HEK293 (cell line): ENCODE measurements around the gene LMCD1.

Experiments
- CTCF ChIA-PET: fragments of 350-600 bp; formaldehyde crosslinking; extraction: SDS; loops from one replicate; lab custom pipeline; 2021; ENCODE audit warnings: antibody characterized with exemption; lab: Yijun Ruan, JAX
- POLR2A ChIA-PET: fragments of 300-600 bp; formaldehyde crosslinking; extraction: SDS; loops from one replicate; lab custom pipeline; 2020; ENCODE audit warnings: antibody characterized with exemption, inconsistent platforms; lab: Yijun Ruan, JAX
- H3K27ac ChIP-seq: fragments of 200-500 bp; sonication (Bioruptor generic); 2 replicates; pipeline ENCODE4 v1.5.1; 2014; ENCODE audit warnings: low read depth, low read length, control low read depth, inconsistent platforms; ENCODE audit errors: extremely low read depth
- H3K36me3 ChIP-seq, 2 experiments: fragments of 200-500 bp in 1 of 2; sonication (Bioruptor generic) in 1 of 2; 1 replicate in 1 of 2; 2 replicates in 1 of 2; pipeline ENCODE4 v1.5.1; 2014 to 2017; ENCODE audit warnings: inconsistent platforms in 2 of 2, low read length in 2 of 2; ENCODE audit not compliant: control insufficient read depth in 2 of 2, insufficient read depth in 1 of 2
- H3K4me1 ChIP-seq: fragments of 200-500 bp; sonication (Bioruptor generic); 2 replicates; pipeline ENCODE4 v1.5.1; 2014; ENCODE audit warnings: mild to moderate bottlenecking, low read length, inconsistent platforms; ENCODE audit not compliant: control insufficient read depth, insufficient read depth
- H3K4me3 ChIP-seq: 2 replicates; pipeline ENCODE4 v1.5.1; 2011; ENCODE audit warnings: low read depth, mild to moderate bottlenecking, control low read depth, low read length, moderate library complexity
- H3K9me3 ChIP-seq: fragments of 200-500 bp; sonication (Bioruptor generic); 2 replicates; pipeline ENCODE4 v1.5.1; 2014; ENCODE audit warnings: low read depth, low read length, inconsistent platforms; ENCODE audit not compliant: control insufficient read depth, insufficient read depth
- ATF2 ChIP-seq: fragments of 450-650 bp; formaldehyde crosslinking; IDR thresholded peaks from 2 replicates; pipeline ENCODE4 v1.5.1; 2016; ENCODE audit warnings: missing biosample characterization, missing genetic modification characterization, low read depth
- GLI2 ChIP-seq: fragments of 450-650 bp; formaldehyde crosslinking; IDR thresholded peaks from 2 replicates; pipeline ENCODE4; 2017; ENCODE audit warnings: missing biosample characterization, missing genetic modification characterization, low read depth, borderline replicate concordance
- PRDM2 ChIP-seq: fragments of 450-650 bp; formaldehyde crosslinking; IDR thresholded peaks from 2 replicates; pipeline ENCODE4 v1.5.1; 2016; ENCODE audit warnings: missing biosample characterization, missing genetic modification characterization, borderline replicate concordance
- RBAK ChIP-seq: fragments of 450-650 bp; formaldehyde crosslinking; IDR thresholded peaks from 2 replicates; pipeline ENCODE4 v1.5.1; 2016; ENCODE audit warnings: missing biosample characterization, missing genetic modification characterization
- REST ChIP-seq: fragments of 450-650 bp; formaldehyde crosslinking; IDR thresholded peaks from 2 replicates; pipeline ENCODE4 v1.5.1; 2016; ENCODE audit warnings: missing biosample characterization, missing genetic modification characterization
- SP7 ChIP-seq: fragments of 450-650 bp; formaldehyde crosslinking; IDR thresholded peaks from 2 replicates; pipeline ENCODE4 v1.5.1; 2016; ENCODE audit warnings: missing biosample characterization, missing genetic modification characterization
- TRIM28 ChIP-seq: IDR thresholded peaks from 2 replicates; pipeline ENCODE4 v1.6.1; 2011; ENCODE audit warnings: low read length, control low read depth, borderline replicate concordance
- YY2 ChIP-seq: fragments of 450-650 bp; formaldehyde crosslinking; IDR thresholded peaks from 2 replicates; pipeline ENCODE4 v1.5.1; 2016; ENCODE audit warnings: missing biosample characterization, missing genetic modification characterization
- ZEB2 ChIP-seq: fragments of 450-650 bp; formaldehyde crosslinking; IDR thresholded peaks from 2 replicates; pipeline ENCODE4 v1.5.1; 2016; ENCODE audit warnings: missing biosample characterization, missing genetic modification characterization
- ZNF10 ChIP-seq: fragments of 450-650 bp; formaldehyde crosslinking; IDR thresholded peaks from 2 replicates; pipeline ENCODE4 v1.5.1; 2017; ENCODE audit warnings: missing biosample characterization, missing genetic modification characterization
- ZNF18 ChIP-seq: fragments of 450-650 bp; formaldehyde crosslinking; IDR thresholded peaks from 2 replicates; pipeline ENCODE4 v1.5.1; 2016; ENCODE audit warnings: missing biosample characterization, missing genetic modification characterization
- ZNF211 ChIP-seq: fragments of 450-650 bp; formaldehyde crosslinking; IDR thresholded peaks from 2 replicates; pipeline ENCODE4 v1.5.1; 2016; ENCODE audit warnings: low read depth, missing biosample characterization, missing genetic modification characterization
- ZNF23 ChIP-seq: fragments of 450-650 bp; formaldehyde crosslinking; IDR thresholded peaks from 2 replicates; pipeline ENCODE4 v1.5.1; 2016; ENCODE audit warnings: missing biosample characterization, missing genetic modification characterization, borderline replicate concordance
- ZNF239 ChIP-seq: fragments of 450-650 bp; formaldehyde crosslinking; IDR thresholded peaks from 2 replicates; pipeline ENCODE4 v1.5.1; 2016; ENCODE audit warnings: missing biosample characterization, missing genetic modification characterization
- ZNF24 ChIP-seq: fragments of 450-650 bp; formaldehyde crosslinking; IDR thresholded peaks from 2 replicates; pipeline ENCODE4 v1.5.1; 2016; ENCODE audit warnings: missing biosample characterization, missing genetic modification characterization
- ZNF416 ChIP-seq: fragments of 450-650 bp; formaldehyde crosslinking; IDR thresholded peaks from 2 replicates; pipeline ENCODE4 v1.5.1; 2016; ENCODE audit warnings: missing biosample characterization, missing genetic modification characterization
- ZNF449 ChIP-seq: fragments of 450-650 bp; formaldehyde crosslinking; IDR thresholded peaks from 2 replicates; pipeline ENCODE4 v1.5.1; 2017; ENCODE audit warnings: missing biosample characterization, mild to moderate bottlenecking, missing genetic modification characterization, moderate library complexity
- ZNF529 ChIP-seq: fragments of 450-650 bp; formaldehyde crosslinking; IDR thresholded peaks from 2 replicates; pipeline ENCODE4 v1.5.1; 2017; ENCODE audit warnings: missing genetic modification characterization, missing biosample characterization; ENCODE audit not compliant: insufficient replicate concordance
- ZNF600 ChIP-seq: fragments of 450-650 bp; formaldehyde crosslinking; IDR thresholded peaks from 2 replicates; pipeline ENCODE4 v1.5.1; 2016; ENCODE audit warnings: missing biosample characterization, missing genetic modification characterization
- ZNF621 ChIP-seq: fragments of 450-650 bp; formaldehyde crosslinking; IDR thresholded peaks from 2 replicates; pipeline ENCODE4 v1.5.1; 2017; ENCODE audit warnings: missing biosample characterization, missing genetic modification characterization
- ZNF707 ChIP-seq: fragments of 450-650 bp; formaldehyde crosslinking; IDR thresholded peaks from 2 replicates; pipeline ENCODE4 v1.5.1; 2016; ENCODE audit warnings: missing biosample characterization, missing genetic modification characterization
- ZSCAN16 ChIP-seq: fragments of 450-650 bp; formaldehyde crosslinking; IDR thresholded peaks from 2 replicates; pipeline ENCODE4 v1.5.1; 2016; ENCODE audit warnings: missing biosample characterization, missing genetic modification characterization

Gene LMCD1

GRCh38 chr3:8604988-8605387 lies 103.4 kb downstream of the LMCD1 start:
- Histone ChIP-seq H3K4me3 (no peak overlapping the region), H3K4me1 (no peaks in the 10 kb centered on the region), H3K9me3 (no peaks in the 10 kb centered on the region), H3K36me3 (no peaks in the 10 kb centered on the region), H3K27ac (no peak overlapping the region)
- POLR2A ChIA-PET, result no interaction called here
- no peak for TF ChIP-seq REST
- no peak for TF ChIP-seq ZNF416 (tag by site-specific recombination)
- TF ChIP-seq YY2, result no peak
- TF ChIP-seq ZNF23 (tag by site-specific recombination), result no peak
- TF ChIP-seq PRDM2 (tag by site-specific recombination), result no peak
- no peak for TF ChIP-seq ZNF529 (tag by site-specific recombination)
- TF ChIP-seq ATF2 (tag by site-specific recombination), result no peak
- no peak for TF ChIP-seq ZNF707
- TF ChIP-seq ZNF10 (tag by site-specific recombination), result no peak
- TF ChIP-seq ZNF211 (tag by site-specific recombination), result no peak
- TF ChIP-seq ZNF621 (tag by site-specific recombination), result no peak
- TF ChIP-seq ZSCAN16 (tag by site-specific recombination), result no peak
- CTCF ChIA-PET, result interaction anchor here (0.7 to 2.4 kb wide), 4 partner anchors 17 to 628 kb away, joined by 3 to 6 read pairs (median 4); no protein-coding TSS in a partner anchor

- H3K9me3 ChIP-seq, result no peaks in the 10 kb centered on the region
- no peak overlapping the region for H3K4me3 ChIP-seq
- no peaks in the 10 kb centered on the region for H3K36me3 ChIP-seq
- ChIA-PET POLR2A (no interaction called here), CTCF (interaction anchor here (0.6 to 1.8 kb wide), 10 partner anchors 15 to 953 kb away, joined by 3 to 21 read pairs (median 4); no protein-coding TSS in a partner anchor)
- H3K4me1 ChIP-seq, result no peaks in the 10 kb centered on the region
- H3K27ac ChIP-seq, result no peak overlapping the region
- TF ChIP-seq TRIM28 (no peak), RBAK (tag by site-specific recombination) (no peak), ZNF600 (no peak), ZNF239 (tag by site-specific recombination) (no peak), ZNF449 (tag by site-specific recombination) (no peak), ZNF24 (tag by site-specific recombination) (no peak), GLI2 (tag by site-specific recombination) (no peak), ZEB2 (tag by site-specific recombination) (no peak), ZNF18 (tag by site-specific recombination) (no peak), SP7 (no peak)
Observed at GRCh38 chr3:8606701-8607231, 105.1 kb downstream of the LMCD1 start.
